Activated CD8-positive, alpha-beta memory T cell treated with anti-CD3 and anti-CD28 coated beads for 1 hour (primary cell): ENCODE data around the gene CYB5A.
A peak's percentile ranks its signal among the peaks of the same experiment; 100 is the strongest.
"Not testable (repeated sequence)": the region's sequence is repeated elsewhere in the genome, so short reads cannot be mapped to it uniquely, and the experiment has no call there.

Experiments used
- DNase-seq, 2 donors: peaks; one replicate each; pipeline ENCODE4 v3.0.0-alpha.2; 2020; ENCODE audit warnings: low read depth in 1 of 2; ENCODE audit errors: extremely low read depth in 1 of 2

The CYB5A gene

GRCh38 chr18:74291771-74292540 is at the start of gene CYB5A:
Gene CYB5A, minus strand, starts transcription at chr18:74291963. Its CDS starts 88 bp downstream, at chr18:74291875.
- peak; percentile 98 for DNase-seq

- DNase-seq: no peak
Measured at GRCh38 chr18:74337912-74338309, 46.1 kb upstream of the CYB5A start.

GRCh38 chr18:74337155-74337911 is 45.6 kb upstream of the CYB5A start:
- DNase-seq: no peak

- DNase-seq: no peak
Measured at GRCh38 chr18:74336656-74337055, 44.9 kb upstream of the CYB5A start.

DNA sequence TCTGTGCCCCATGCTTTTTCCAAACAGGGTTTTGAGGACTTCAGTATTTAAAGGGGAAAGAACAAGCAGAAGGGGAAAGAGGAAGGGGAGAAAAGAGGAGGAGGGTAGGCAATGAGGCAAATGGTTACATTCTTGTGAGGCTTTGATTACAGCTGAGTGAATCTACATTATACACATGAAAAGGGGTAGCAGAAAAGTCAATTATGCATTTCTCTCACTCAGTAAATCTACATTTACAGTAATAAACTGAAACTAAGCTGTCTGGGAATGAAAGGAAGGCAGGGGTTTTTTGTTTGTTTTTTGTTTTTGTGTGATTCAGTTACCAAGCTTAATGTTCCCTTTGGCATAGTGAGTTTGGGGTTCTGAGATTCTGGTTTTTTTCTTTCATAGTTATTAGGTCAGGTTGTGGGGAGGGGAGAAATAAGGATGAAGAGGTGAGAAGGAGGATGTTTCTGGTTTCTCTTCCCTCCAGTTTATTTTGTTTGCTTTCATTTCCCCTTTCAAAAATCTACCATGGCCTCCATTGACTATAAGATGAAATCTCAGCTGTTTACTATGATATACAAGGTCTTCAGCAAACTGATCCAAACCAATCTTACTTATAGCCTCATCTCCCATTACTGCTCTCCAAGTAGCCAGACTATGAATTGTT is 42.6 kb upstream of the CYB5A start:
- no peak for DNase-seq

DNA sequence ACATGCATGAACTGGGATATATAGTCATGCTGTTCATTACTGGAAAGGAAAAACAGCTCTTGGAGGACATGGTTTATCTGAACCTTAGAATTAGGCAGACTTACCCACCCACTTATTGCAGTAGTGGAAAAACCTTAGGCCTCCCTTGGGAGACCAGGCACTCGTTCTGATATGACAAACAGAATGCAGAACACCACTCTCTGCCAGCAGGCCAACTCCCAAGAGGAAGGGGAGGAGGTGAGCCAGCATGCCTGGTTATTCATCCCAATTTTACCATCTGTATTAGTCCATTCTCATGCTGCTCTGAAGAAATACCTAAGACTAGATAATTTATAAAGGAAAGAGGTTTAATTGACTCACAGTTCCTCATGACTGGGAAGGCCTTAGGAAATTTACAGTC is 41.3 kb upstream of the CYB5A start:
- DNase-seq: no peak

- no peak for DNase-seq
Measured at GRCh38 chr18:74331404-74331803, 39.6 kb upstream of the CYB5A start.

GRCh38 chr18:74329688-74330205 is 38.0 kb upstream of the CYB5A start:
- DNase-seq: no peak

GRCh38 chr18:74328206-74328605 is 36.4 kb upstream of the CYB5A start:
- DNase-seq: no peak

- DNase-seq: not testable (repeated sequence)
Measured at GRCh38 chr18:74326791-74327190, 35.0 kb upstream of the CYB5A start.

DNA sequence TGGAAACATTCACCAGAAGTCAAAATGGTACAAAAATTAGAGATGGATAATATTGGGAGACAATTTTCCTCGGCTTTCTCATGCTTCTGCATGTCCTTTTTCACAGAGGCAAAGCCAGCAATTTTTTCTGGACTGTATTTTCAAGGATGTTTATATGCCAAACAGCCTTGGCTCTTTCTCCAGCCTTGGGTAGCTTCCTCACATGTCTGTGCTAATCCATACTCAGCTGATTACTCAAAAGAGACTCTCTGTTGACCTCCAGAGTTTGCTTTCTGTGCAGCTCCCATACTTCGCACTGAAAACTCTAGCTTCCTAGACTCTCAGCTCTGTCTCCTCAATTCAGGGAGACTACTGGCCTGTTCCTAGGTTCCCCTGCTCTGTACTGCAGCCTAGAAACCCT is 34.5 kb upstream of the CYB5A start:
- DNase-seq: no peak

- DNase-seq: no peak
Measured at GRCh38 chr18:74316257-74317170, 24.8 kb upstream of the CYB5A start.

- no peak for DNase-seq
Measured at GRCh38 chr18:74315464-74316256, 23.9 kb upstream of the CYB5A start, which contains the start of gene C18orf63. Gene C18orf63, plus strand, starts transcription at chr18:74315839. Its CDS starts 2,027 bp downstream, at chr18:74317866.

- no peak for DNase-seq
Measured at GRCh38 chr18:74314759-74315463, 23.1 kb upstream of the CYB5A start.

DNA sequence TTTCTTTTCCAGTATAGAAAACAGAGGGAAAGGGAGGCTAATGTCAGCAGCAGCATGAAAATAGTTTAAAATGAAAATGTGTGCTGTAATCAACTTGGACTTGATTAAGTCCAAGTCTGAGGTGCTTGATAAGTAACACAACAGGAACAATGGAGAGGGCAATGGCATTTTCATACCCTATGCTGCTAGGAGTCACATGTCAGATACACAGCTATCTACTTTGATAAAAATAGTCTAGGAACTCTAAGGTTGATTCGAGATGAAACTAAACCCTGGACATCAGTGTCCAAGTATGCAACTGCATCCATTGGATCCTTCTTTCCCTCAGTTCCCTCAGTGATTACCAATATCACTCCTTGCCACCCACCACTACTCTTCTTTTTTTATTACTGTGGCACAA is 19.2 kb upstream of the CYB5A start:
- no peak for DNase-seq

- no peak for DNase-seq
Measured at GRCh38 chr18:74310411-74310810, 18.6 kb upstream of the CYB5A start.

DNA sequence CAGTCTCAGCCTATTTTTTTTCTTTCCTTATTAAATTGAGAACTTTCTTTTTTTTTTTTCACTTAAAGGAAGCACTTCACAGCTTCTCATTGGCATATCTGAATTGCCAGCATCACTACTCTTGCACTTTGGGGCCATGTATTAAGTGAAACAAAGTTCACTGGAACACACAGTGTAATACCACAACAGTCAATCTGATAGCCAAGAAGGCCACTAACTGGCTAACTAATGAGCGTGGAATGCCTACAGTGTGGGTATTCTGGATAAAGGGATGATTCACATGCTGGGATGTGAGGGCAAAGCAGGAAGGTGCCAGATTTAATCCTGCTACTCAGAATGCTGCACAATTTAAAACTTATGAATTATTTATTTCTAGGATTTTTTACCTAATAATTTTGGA is 12.2 kb upstream of the CYB5A start:
- DNase-seq: no peak

- DNase-seq: no peak
Measured at GRCh38 chr18:74303306-74303705, 11.5 kb upstream of the CYB5A start.

GRCh38 chr18:74299746-74300145 is 8.0 kb upstream of the CYB5A start:
- DNase-seq: no peak
